Urinary bladder (tissue), 4 donors: Measurements from ENCODE around the gene PIK3R1. TPM values are rescaled to one million over a fixed set of nuclear protein-coding genes. Genes with fewer than 3 reads are reported as not detected.
A peak's percentile ranks its signal among the peaks of the same experiment; 100 is the strongest.

Experiments
- DNase-seq: peaks from one replicate; pipeline ENCODE4 v3.0.0-alpha.2; 2015; ENCODE audit errors: extremely low spot score
- H3K27ac ChIP-seq: one replicate; pipeline ENCODE4 v1.5.1; 2013; ENCODE audit warnings: low read depth, mild to moderate bottlenecking, moderate library complexity
- H3K36me3 ChIP-seq: one replicate; pipeline ENCODE4 v1.6.1; 2013; ENCODE audit warnings: mild to moderate bottlenecking, moderate library complexity; ENCODE audit not compliant: insufficient read depth
- H3K4me1 ChIP-seq: one replicate; pipeline ENCODE4 v1.6.1; 2013; ENCODE audit warnings: mild to moderate bottlenecking, moderate library complexity; ENCODE audit not compliant: insufficient read depth
- H3K4me3 ChIP-seq: one replicate; pipeline ENCODE4 v1.5.1; 2013; ENCODE audit warnings: low read depth, low read length
- WGBS: extraction: QIAGEN DNeasy Blood & Tissue Kit; methylation state at CpG from one replicate; pipeline ENCODE4 v1.1.7; 2013; 5-methylcytosine and 5-hydroxymethylcytosine counted together
- polyA plus RNA-seq: library from polyadenylated mRNA; stranded (reverse); fragments of 200-250 nt; gene quantifications from one replicate; pipeline ENCODE4 v1.2.3, GENCODE V29; 2013
- total RNA-seq: library from RNA; depleted of rRNA; stranded (reverse); fragments of >200 nt; gene quantifications from one replicate; pipeline ENCODE4 v1.2.3, GENCODE V29; 2014
- donor health status: healthy with polysubstance abuse.
- donor health status: healthy.

PIK3R1 gene
- total and polyA plus RNA-seq, 2 donors: 66.4 to 128 TPM

GRCh38 chr5:68318955-68319705, 103.6 kb downstream of the PIK3R1 start:
- no peaks in the 10 kb centered on the region for H3K36me3 ChIP-seq
- H3K4me1 ChIP-seq: peaks cover 1% of the 10 kb centered on the region
- no peak overlapping the region for H3K4me3 ChIP-seq
- no peak overlapping the region for H3K27ac ChIP-seq
- DNase-seq: no peak
- 87% methylated on average over 6 of the region's 6 CpGs for WGBS

GRCh38 chr5:68319706-68320412, 104.3 kb downstream of the PIK3R1 start:
- Histone ChIP-seq H3K4me3 (no peak overlapping the region), H3K4me1 (peaks cover 1% of the 10 kb centered on the region), H3K36me3 (no peaks in the 10 kb centered on the region), H3K27ac (no peak overlapping the region)
- no peak for DNase-seq
- 63% methylated on average over 4 of the region's 4 CpGs for WGBS

DNA sequence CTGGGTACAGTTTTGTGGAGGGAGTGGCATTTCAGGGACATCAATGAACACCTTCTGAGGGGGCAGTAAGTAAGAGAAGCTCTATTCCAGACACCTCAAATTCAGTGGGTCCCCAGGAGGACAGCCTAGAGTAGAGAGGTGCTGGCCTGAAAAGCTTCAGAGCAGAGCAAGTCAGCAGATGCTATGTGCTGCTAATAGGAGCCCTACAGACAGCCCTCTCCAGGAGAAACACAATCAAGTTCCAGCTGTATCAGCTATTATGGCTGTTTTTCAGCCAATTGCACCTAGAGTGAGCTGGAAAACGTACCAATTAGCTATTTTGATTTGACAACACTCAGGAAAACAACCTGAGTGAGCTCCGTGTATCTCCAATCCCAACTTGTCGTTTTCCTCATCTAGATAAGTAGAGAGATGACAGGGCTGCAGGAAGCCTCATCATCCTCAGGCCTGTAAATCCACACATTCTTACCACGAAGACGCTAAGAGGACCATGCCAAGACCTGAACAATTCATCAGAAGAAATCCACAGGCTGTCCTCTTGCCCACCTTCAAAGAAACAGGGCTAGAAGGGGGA, 104.9 kb downstream of the PIK3R1 start:
- no peak for DNase-seq
- H3K4me3 ChIP-seq: no peak overlapping the region
- H3K4me1 ChIP-seq: peaks cover 1% of the 10 kb centered on the region
- no peak overlapping the region for H3K27ac ChIP-seq
- WGBS: 79% methylated on average over 5 of the region's 5 CpGs
- H3K36me3 ChIP-seq: no peaks in the 10 kb centered on the region

DNA sequence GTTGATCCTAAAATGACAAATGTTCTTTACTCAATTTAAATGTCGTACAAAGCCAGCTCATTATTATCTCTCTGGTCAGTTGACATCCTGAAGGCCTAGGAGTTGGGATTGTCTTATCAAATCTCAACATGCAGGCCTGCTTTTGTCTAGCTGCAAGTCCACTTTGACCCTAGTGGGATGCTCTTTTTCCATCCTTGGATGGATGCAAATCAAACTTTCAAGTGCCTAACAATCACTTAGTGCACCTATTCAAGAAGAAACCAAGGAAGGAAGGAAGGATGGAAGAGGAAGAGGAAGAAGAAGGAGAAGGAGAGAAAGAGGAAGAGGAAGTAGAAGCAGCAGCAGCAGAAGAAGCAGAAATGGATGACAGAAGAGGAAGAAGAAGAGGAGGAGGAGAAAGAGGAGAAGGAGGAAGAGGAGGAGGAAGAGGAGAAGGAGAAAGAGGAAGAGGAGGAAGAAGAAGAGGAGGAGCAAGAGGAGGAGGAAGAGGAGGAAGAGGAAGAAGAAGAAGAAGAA, 109.6 kb downstream of the PIK3R1 start:
- no peaks in the 10 kb centered on the region for H3K36me3 ChIP-seq
- 88% methylated on average over 1 of the region's 1 CpG for WGBS
- no peak overlapping the region for H3K27ac ChIP-seq
- peaks cover under 1% of the 10 kb centered on the region for H3K4me1 ChIP-seq
- H3K4me3 ChIP-seq: no peak overlapping the region
- no peak for DNase-seq

GRCh38 chr5:68329554-68330255, 114.1 kb downstream of the PIK3R1 start:
- no peaks in the 10 kb centered on the region for H3K36me3 ChIP-seq
- DNase-seq: no peak
- 81% methylated on average over 6 of the region's 6 CpGs for WGBS
- no peak overlapping the region for H3K27ac ChIP-seq
- no peak overlapping the region for H3K4me3 ChIP-seq
- no peaks in the 10 kb centered on the region for H3K4me1 ChIP-seq

DNA sequence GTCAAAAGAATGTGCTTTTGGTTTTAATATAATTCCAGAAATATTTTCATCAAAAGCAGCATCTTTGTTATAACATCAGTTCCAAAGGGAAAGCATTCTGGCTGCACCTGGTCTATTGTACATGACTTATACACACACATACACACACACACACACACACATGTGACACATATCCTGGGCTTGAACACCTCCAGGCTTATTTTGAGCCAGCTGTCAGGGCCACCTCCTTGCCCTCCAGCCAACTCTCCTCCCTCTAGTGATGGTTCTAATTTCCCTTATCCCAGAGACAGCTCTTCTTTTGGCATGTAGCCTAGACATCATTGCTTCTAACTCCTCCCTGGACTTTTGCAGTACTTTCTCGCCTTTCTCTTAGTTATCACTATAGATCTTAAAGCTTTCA, 115.0 kb downstream of the PIK3R1 start:
- 36% methylated on average over 1 of the region's 1 CpG for WGBS
- H3K36me3 ChIP-seq: no peaks in the 10 kb centered on the region
- no peaks in the 10 kb centered on the region for H3K4me1 ChIP-seq
- H3K4me3 ChIP-seq: no peak overlapping the region
- H3K27ac ChIP-seq: no peak overlapping the region
- DNase-seq: peak; percentile 20

GRCh38 chr5:68331192-68332079, 115.9 kb downstream of the PIK3R1 start:
- 75% methylated on average over 4 of the region's 4 CpGs for WGBS
- Histone ChIP-seq H3K27ac (no peak overlapping the region), H3K4me3 (no peak overlapping the region), H3K36me3 (no peaks in the 10 kb centered on the region), H3K4me1 (no peaks in the 10 kb centered on the region)
- no peak for DNase-seq

DNA sequence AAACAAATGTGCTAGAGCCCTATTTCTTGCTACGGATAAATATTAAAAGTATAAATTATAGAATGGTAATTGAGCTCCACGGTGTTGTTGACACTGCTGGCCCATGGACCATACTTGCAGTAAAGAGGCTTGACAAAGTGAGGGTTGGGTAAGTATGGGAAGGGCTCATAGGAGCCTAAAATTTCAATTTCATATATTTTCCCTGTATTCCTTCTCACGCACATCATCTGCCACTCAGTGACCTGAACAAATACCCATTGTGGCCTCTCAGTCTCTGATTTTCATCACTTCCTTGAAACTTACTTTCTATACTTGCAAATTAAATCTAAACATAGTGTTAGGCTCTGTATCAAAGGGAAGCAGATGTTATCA, 116.5 kb downstream of the PIK3R1 start:
- Histone ChIP-seq H3K4me1 (no peaks in the 10 kb centered on the region), H3K4me3 (no peak overlapping the region), H3K36me3 (no peaks in the 10 kb centered on the region), H3K27ac (no peak overlapping the region)
- WGBS: 83% methylated on average over 3 of the region's 3 CpGs
- no peak for DNase-seq

GRCh38 chr5:68332556-68332955, 117.0 kb downstream of the PIK3R1 start:
- 76% methylated on average over 1 of the region's 1 CpG for WGBS
- no peak for DNase-seq
- no peak overlapping the region for H3K27ac ChIP-seq
- H3K36me3 ChIP-seq: no peaks in the 10 kb centered on the region
- H3K4me1 ChIP-seq: no peaks in the 10 kb centered on the region
- H3K4me3 ChIP-seq: no peak overlapping the region

DNA sequence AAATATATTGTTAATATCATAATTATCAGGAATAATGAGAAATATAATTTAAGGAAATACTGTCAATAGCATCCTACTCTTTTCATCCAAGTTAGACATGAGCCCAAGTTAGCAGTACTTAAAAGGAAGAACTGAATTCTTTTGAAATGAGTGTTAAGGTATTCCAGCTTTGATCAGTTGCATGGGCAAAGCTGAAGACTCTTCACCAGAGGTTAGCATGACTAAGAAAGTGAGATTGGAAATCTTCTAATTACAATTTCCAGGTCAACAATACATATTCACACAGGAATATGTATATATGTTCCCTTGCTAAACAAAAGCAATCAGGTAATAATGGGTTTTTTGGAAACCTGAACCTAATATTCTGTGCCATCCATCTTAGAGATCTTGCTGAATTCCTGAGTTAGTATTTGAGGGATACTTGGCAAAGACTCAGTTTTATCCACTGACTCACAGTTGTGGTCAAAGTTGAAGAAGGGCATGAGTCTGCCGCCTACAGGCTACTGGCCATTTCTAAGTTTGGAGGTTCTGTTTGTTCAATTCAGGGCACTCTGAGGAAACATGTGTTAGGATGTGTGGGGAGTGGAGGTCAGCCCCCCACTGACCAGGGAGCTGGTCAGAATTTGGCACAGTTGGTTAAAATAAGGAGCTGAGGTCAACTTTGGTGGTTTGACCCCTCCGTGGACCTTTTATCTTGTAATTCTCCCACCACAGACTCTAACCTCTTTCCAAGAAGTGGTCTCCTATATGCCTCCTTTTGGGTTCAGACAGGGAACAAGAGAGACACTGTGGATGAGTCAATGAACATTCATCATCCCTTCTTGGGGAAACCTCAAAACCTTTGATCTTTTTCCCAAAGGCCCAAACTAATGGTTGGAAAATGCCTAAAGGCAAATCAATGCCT, 118.3 kb downstream of the PIK3R1 start:
- 92% methylated on average over 2 of the region's 2 CpGs for WGBS

GRCh38 chr5:68334553-68334886, 119.0 kb downstream of the PIK3R1 start:
- WGBS: 92% methylated on average over 2 of the region's 2 CpGs
- Histone ChIP-seq H3K36me3 (no peaks in the 10 kb centered on the region), H3K4me3 (no peak overlapping the region), H3K27ac (no peak overlapping the region), H3K4me1 (no peaks in the 10 kb centered on the region)
- DNase-seq: no peak

More for the DNA sequence above, 118.3 kb downstream of the PIK3R1 start:
- H3K27ac ChIP-seq: no peak overlapping the region
- no peaks in the 10 kb centered on the region for H3K36me3 ChIP-seq
- H3K4me1 ChIP-seq: no peaks in the 10 kb centered on the region
- no peak overlapping the region for H3K4me3 ChIP-seq
- DNase-seq: no peak

- no peak for DNase-seq
- no peaks in the 10 kb centered on the region for H3K4me1 ChIP-seq
- H3K27ac ChIP-seq: no peak overlapping the region
- H3K36me3 ChIP-seq: no peaks in the 10 kb centered on the region
- no peak overlapping the region for H3K4me3 ChIP-seq
Measured at GRCh38 chr5:68335075-68335474, 119.5 kb downstream of the PIK3R1 start.
